OCI-LY7 (cell line): ENCODE data around the gene INTS11. TPM values are rescaled to one million over a fixed set of nuclear protein-coding genes. Genes with fewer than 3 reads are reported as not detected.

Experiments used
- BruUV-seq: library from RNA; stranded (reverse); fragments of 400-500 nt; replicated peaks from 2 replicates; lab custom pipeline; 2021; lab: Mats Ljungman, UMichigan
- CTCF ChIA-PET: fragments of 300-600 bp; sonication (Branson Sonifier 250); formaldehyde crosslinking; loops from one replicate; lab custom pipeline; 2022; ENCODE audit warnings: antibody characterized with exemption; ENCODE audit not compliant: unreplicated experiment; lab: Charles Lee
- POLR2A ChIA-PET: fragments of 300-600 bp; sonication (Branson Sonifier 250); formaldehyde crosslinking; loops from one replicate; lab custom pipeline; 2022; ENCODE audit warnings: antibody characterized with exemption; lab: Charles Lee
- DNase-seq: peaks from one replicate; pipeline ENCODE4 v3.0.0-alpha.2; 2015; ENCODE audit warnings: low spot score
- H2AFZ ChIP-seq: fragments of 200-600 bp; sonication (generic), shearing (Covaris generic); 2 replicates; pipeline ENCODE4 v1.6.1; 2014; ENCODE audit warnings: mild to moderate bottlenecking, antibody characterized with exemption, low read length, moderate library complexity
- H3K27ac ChIP-seq: fragments of 200-600 bp; sonication (generic); 2 replicates; pipeline ENCODE4 v1.5.1; 2014; ENCODE audit warnings: mixed run types, low read depth, mild to moderate bottlenecking, moderate library complexity, low read length, inconsistent platforms; ENCODE audit not compliant: poor library complexity, severe bottlenecking
- H3K36me3 ChIP-seq: fragments of 200-600 bp; sonication (generic); 2 replicates; pipeline ENCODE4 v1.6.1; 2014; ENCODE audit warnings: mild to moderate bottlenecking, antibody characterized with exemption, low read length, moderate library complexity, mixed read lengths; ENCODE audit not compliant: insufficient read depth
- H3K4me1 ChIP-seq: fragments of 200-600 bp; sonication (generic); 2 replicates; pipeline ENCODE4 v1.5.1; 2014; ENCODE audit warnings: mild to moderate bottlenecking, low read length; ENCODE audit not compliant: insufficient read depth, poor library complexity, severe bottlenecking
- H3K4me2 ChIP-seq: fragments of 200-600 bp; sonication (generic); 2 replicates; pipeline ENCODE4 v1.6.1; 2014; ENCODE audit warnings: mild to moderate bottlenecking, low read length
- H3K4me3 ChIP-seq: fragments of 200-600 bp; sonication (generic); 2 replicates; pipeline ENCODE4 v1.5.1; 2014; ENCODE audit warnings: mild to moderate bottlenecking, low read depth, low read length; ENCODE audit not compliant: poor library complexity, severe bottlenecking
- H3K79me2 ChIP-seq: fragments of 200-600 bp; sonication (generic); 2 replicates; pipeline ENCODE4 v1.6.1; 2016; ENCODE audit warnings: low read depth, mild to moderate bottlenecking, low read length, moderate library complexity, mixed read lengths; ENCODE audit not compliant: insufficient read depth
- H3K9me2 ChIP-seq: fragments of 200-600 bp; sonication (generic); 2 replicates; pipeline ENCODE4 v1.6.1; 2016; ENCODE audit warnings: mild to moderate bottlenecking, low read length, mixed read lengths; ENCODE audit not compliant: insufficient read depth
- H3K9me3 ChIP-seq: fragments of 200-600 bp; sonication (generic); 2 replicates; pipeline ENCODE4 v1.6.1; 2014; ENCODE audit warnings: mild to moderate bottlenecking, mixed run types, low read length, mixed read lengths
- H4K20me1 ChIP-seq: fragments of 200-600 bp; sonication (generic); 2 replicates; pipeline ENCODE4 v1.6.1; 2014; ENCODE audit warnings: mild to moderate bottlenecking, antibody characterized with exemption, low read length, moderate library complexity, mixed read lengths; ENCODE audit not compliant: insufficient read depth
- EZH2phosphoT487 ChIP-seq: fragments of 200-600 bp; sonication (generic); IDR thresholded peaks from 2 replicates; pipeline ENCODE4 v1.6.1; 2018; ENCODE audit warnings: low read depth, borderline replicate concordance, mild to moderate bottlenecking, mixed run types, antibody characterized with exemption, low read length, moderate library complexity, mixed read lengths
- intact Hi-C: fragments of 100-400 bp; cut with micrococcal nuclease; formaldehyde crosslinking; loops from one replicate; pipeline ENCODE4 v1.10.0; 2022; ENCODE audit not compliant: unreplicated experiment
- total RNA-seq, 2 experiments: library from RNA; depleted of rRNA in 1 of 2; stranded (reverse); fragments of >200 nt in 1 of 2; shearing (Covaris generic) in 1 of 2; gene quantifications; 2 replicates each; pipeline ENCODE4 v1.2.3, GENCODE V29; 2014 to 2022
- TF ChIP-seq, protein P1 (sequence below): fragments of 200-600 bp; sonication (generic); conservative IDR thresholded peaks from 2 replicates; pipeline ENCODE4 v1.5.1; 2014; ENCODE audit warnings: mild to moderate bottlenecking, antibody characterized with exemption, low read length, moderate library complexity, mixed read lengths

INTS11 gene
- total RNA-seq, 2 experiments from 2014 or later, result 142 to 146 TPM

- no peak for DNase-seq
- H3K36me3 ChIP-seq, result peaks cover 19% of the 10 kb centered on the region; the same call in 1 of the 2 replicates
- H3K9me3 ChIP-seq, result no peaks in the 10 kb centered on the region
- BruUV-seq, result no TSS peak
- H3K79me2 ChIP-seq, result no peaks in the 10 kb centered on the region
- no peak overlapping the region for H3K4me2 ChIP-seq
- H3K27ac ChIP-seq, result no peak overlapping the region
- CTCF ChIA-PET, result no interaction called here
- H3K4me3 ChIP-seq, result no peak overlapping the region
- TF ChIP-seq, protein P1, sequence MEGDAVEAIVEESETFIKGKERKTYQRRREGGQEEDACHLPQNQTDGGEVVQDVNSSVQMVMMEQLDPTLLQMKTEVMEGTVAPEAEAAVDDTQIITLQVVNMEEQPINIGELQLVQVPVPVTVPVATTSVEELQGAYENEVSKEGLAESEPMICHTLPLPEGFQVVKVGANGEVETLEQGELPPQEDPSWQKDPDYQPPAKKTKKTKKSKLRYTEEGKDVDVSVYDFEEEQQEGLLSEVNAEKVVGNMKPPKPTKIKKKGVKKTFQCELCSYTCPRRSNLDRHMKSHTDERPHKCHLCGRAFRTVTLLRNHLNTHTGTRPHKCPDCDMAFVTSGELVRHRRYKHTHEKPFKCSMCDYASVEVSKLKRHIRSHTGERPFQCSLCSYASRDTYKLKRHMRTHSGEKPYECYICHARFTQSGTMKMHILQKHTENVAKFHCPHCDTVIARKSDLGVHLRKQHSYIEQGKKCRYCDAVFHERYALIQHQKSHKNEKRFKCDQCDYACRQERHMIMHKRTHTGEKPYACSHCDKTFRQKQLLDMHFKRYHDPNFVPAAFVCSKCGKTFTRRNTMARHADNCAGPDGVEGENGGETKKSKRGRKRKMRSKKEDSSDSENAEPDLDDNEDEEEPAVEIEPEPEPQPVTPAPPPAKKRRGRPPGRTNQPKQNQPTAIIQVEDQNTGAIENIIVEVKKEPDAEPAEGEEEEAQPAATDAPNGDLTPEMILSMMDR, result no peak
- TF ChIP-seq EZH2phosphoT487, result no peak
- no peaks in the 10 kb centered on the region for H3K9me2 ChIP-seq
- no peaks in the 10 kb centered on the region for H3K4me1 ChIP-seq
- POLR2A ChIA-PET, result interaction anchor here (0.6 kb wide), 1 partner anchor 64 kb away, joined by 4 read pairs; no protein-coding TSS in a partner anchor
- no peaks in the 10 kb centered on the region for H4K20me1 ChIP-seq
- no peak overlapping the region for H2AFZ ChIP-seq
- intact Hi-C loops, result no loop called here
Observed at GRCh38 chr1:1332031-1332755, 7.7 kb upstream of the INTS11 start.

DNA sequence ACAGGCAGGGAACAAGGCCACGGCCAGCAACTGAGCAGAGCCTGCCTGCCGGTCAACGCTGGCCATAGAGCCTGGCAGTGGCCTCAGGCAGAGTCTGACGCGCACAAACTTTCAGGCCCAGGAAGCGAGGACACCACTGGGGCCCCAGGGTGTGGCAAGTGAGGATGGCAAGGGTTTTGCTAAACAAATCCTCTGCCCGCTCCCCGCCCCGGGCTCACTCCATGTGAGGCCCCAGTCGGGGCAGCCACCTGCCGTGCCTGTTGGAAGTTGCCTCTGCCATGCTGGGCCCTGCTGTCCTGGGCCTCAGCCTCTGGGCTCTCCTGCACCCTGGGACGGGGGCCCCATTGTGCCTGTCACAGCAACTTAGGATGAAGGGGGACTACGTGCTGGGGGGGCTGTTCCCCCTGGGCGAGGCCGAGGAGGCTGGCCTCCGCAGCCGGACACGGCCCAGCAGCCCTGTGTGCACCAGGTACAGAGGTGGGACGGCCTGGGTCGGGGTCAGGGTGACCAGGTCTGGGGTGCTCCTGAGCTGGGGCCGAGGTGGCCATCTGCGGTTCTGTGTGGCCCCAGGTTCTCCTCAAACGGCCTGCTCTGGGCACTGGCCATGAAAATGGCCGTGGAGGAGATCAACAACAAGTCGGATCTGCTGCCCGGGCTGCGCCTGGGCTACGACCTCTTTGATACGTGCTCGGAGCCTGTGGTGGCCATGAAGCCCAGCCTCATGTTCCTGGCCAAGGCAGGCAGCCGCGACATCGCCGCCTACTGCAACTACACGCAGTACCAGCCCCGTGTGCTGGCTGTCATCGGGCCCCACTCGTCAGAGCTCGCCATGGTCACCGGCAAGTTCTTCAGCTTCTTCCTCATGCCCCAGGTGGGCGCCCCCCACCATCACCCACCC lies 6.9 kb upstream of the INTS11 start, which contains the start of gene TAS1R3:
TAS1R3 (plus strand) TSS at position 213 of the 898 bp plus-strand sequence; CDS start at position 279, 66 bp downstream.
- CTCF ChIA-PET, result no interaction called here
- Histone ChIP-seq H3K79me2 (no peaks in the 10 kb centered on the region), H3K27ac (no peak within 1 kb of the TSS), H3K9me3 (no peaks in the 10 kb centered on the region), H3K36me3 (peaks cover 24% of the 10 kb centered on the region; the same call in 1 of the 2 replicates), H3K4me1 (peaks cover 5% of the 10 kb centered on the region), H4K20me1 (no peaks in the 10 kb centered on the region), H3K4me3 (no peak within 1 kb of the TSS), H3K4me2 (no peak within 1 kb of the TSS), H3K9me2 (no peaks in the 10 kb centered on the region), H2AFZ (no peak within 1 kb of the TSS)
- intact Hi-C loops, result no loop called here
- POLR2A ChIA-PET, result interaction anchor here (0.6 kb wide), 1 partner anchor 64 kb away, joined by 4 read pairs; no protein-coding TSS in a partner anchor
- no peak for DNase-seq
- TF ChIP-seq, protein P1, result no peak
- no peak for TF ChIP-seq EZH2phosphoT487
- BruUV-seq, result no TSS peak
